Liver (tissue), 3 donors: ENCODE data around the gene STRA8.

Source experiments
- EGR1 ChIP-seq, 2 donors: IDR thresholded peaks; 2 replicates each; pipeline ENCODE4 v1.6.1; 2016 to 2018; ENCODE audit warnings: antibody characterized with exemption in 2 of 2, low read depth in 2 of 2
- FOXA1 ChIP-seq: IDR thresholded peaks from 2 replicates; pipeline ENCODE4 v1.6.1; 2016; ENCODE audit warnings: antibody characterized with exemption
- GABPA ChIP-seq, 2 donors: IDR thresholded peaks in 1 of 2; conservative IDR thresholded peaks in 1 of 2; 2 replicates each; pipeline ENCODE4 v1.6.1; 2016; ENCODE audit warnings: antibody characterized with exemption in 2 of 2, mild to moderate bottlenecking in 1 of 2, moderate library complexity in 1 of 2
- HNF4G ChIP-seq: IDR thresholded peaks from 2 replicates; pipeline ENCODE4 v1.6.1; 2016; ENCODE audit warnings: antibody characterized with exemption
- JUND ChIP-seq, 2 donors: IDR thresholded peaks; 2 replicates each; pipeline ENCODE4 v1.6.1; 2016; ENCODE audit warnings: antibody characterized with exemption in 2 of 2
- MAX ChIP-seq: IDR thresholded peaks from 2 replicates; pipeline ENCODE4 v1.6.1; 2016; ENCODE audit warnings: antibody characterized with exemption
- RAD21 ChIP-seq, 2 donors: IDR thresholded peaks; 2 replicates each; pipeline ENCODE4 v1.6.1; 2016; ENCODE audit warnings: antibody characterized with exemption in 2 of 2, mild to moderate bottlenecking in 2 of 2
- REST ChIP-seq: IDR thresholded peaks from 2 replicates; pipeline ENCODE4 v1.6.1; 2016; ENCODE audit warnings: antibody characterized with exemption, mild to moderate bottlenecking
- RXRA ChIP-seq, 2 donors: IDR thresholded peaks; 2 replicates each; pipeline ENCODE4 v1.6.1; 2017 to 2018; ENCODE audit warnings: antibody characterized with exemption in 2 of 2, mild to moderate bottlenecking in 1 of 2
- SP1 ChIP-seq: IDR thresholded peaks from 2 replicates; pipeline ENCODE4 v1.6.1; 2018; ENCODE audit warnings: antibody characterized with exemption, mild to moderate bottlenecking
- TAF1 ChIP-seq: conservative IDR thresholded peaks from 2 replicates; pipeline ENCODE4 v1.6.1; 2016; ENCODE audit warnings: antibody characterized with exemption, mild to moderate bottlenecking
- YY1 ChIP-seq: IDR thresholded peaks from 2 replicates; pipeline ENCODE4 v1.6.1; 2016; ENCODE audit warnings: antibody characterized with exemption, mild to moderate bottlenecking
- ZBTB33 ChIP-seq: IDR thresholded peaks from 2 replicates; pipeline ENCODE4 v1.6.1; 2016; ENCODE audit warnings: antibody characterized with exemption
- TF ChIP-seq, protein P1 (sequence below): fragments of 150-350 bp; IDR thresholded peaks from 2 replicates; pipeline ENCODE4 v1.5.1; 2017; ENCODE audit warnings: improper control_type of control experiment, low read depth, low read length; ENCODE audit not compliant: missing input control
- donor health status: healthy.
- donor health status: healthy.

DNA sequence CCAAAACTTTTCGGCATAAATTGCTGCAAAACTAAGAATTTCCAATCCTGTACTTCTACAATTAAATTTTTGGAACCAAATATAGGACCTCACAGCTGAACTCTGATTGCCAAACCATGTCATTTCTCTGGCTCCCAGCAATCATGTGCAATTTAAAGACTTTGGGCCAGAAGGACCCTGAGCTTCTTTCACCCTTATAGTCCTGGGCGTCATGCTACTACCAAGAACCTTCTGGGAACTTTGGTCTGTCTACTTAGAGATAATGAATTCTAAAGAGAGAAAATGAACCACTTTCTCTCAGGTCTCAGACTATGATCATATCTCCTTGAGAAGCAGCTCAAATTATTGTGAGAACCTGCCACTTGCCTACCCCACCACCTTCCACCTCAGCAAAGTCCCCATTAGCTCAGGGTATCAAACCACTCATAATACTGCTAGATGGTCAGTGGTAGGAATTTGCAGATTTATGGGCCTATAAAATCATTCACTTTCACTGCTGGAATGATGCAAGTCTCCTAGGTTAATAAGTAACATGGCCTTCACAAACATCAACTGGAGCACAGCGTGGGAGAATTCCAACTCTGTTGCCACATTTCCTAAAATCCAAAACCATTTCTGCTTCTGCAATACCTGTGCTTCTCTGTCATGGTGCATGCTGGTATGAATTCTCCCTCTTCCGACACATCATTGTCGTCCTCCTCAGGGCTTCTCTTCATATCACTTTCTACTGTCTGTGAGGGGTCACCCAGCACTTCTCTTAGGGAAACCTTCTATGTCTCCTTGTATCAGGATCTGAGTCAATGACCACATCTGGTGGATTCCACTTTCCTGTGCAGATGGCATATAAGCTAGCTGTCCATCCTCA lies 15.8 kb upstream of the STRA8 start:
- TF ChIP-seq, protein P1, sequence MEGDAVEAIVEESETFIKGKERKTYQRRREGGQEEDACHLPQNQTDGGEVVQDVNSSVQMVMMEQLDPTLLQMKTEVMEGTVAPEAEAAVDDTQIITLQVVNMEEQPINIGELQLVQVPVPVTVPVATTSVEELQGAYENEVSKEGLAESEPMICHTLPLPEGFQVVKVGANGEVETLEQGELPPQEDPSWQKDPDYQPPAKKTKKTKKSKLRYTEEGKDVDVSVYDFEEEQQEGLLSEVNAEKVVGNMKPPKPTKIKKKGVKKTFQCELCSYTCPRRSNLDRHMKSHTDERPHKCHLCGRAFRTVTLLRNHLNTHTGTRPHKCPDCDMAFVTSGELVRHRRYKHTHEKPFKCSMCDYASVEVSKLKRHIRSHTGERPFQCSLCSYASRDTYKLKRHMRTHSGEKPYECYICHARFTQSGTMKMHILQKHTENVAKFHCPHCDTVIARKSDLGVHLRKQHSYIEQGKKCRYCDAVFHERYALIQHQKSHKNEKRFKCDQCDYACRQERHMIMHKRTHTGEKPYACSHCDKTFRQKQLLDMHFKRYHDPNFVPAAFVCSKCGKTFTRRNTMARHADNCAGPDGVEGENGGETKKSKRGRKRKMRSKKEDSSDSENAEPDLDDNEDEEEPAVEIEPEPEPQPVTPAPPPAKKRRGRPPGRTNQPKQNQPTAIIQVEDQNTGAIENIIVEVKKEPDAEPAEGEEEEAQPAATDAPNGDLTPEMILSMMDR = no peak
- TF ChIP-seq HNF4G (no peak), REST (peak; percentile 12), ZBTB33 (peak; percentile 46), YY1 (peak; percentile 69), TAF1 (peak; percentile 22), MAX (peak; percentile 63), GABPA (IDR thresholded peaks at IDR 0.05 in 1 of 2, conservative IDR thresholded peaks at IDR 0.05 in 1 of 2) (peak in 1 of 2 donors; percentile 27), FOXA1 (no peak), JUND (IDR thresholded peaks at IDR 0.05) (peak; percentile 32 to 56), SP1 (peak; percentile 74), RXRA (IDR thresholded peaks at IDR 0.05) (peak in 1 of 2 donors; percentile 63), RAD21 (IDR thresholded peaks at IDR 0.05) (peak in 1 of 2 donors; percentile 25), EGR1 (IDR thresholded peaks at IDR 0.05; ENCODE audit: low read depth in 2 of 2) (peak in 1 of 2 donors; percentile 54)
